KMS-11 (cell line): ENCODE measurements around the gene ZFY.

Source experiments
- H2AFZ ChIP-seq: fragments of 200-600 bp; sonication (generic); 2 replicates; pipeline ENCODE4 v1.6.1; 2016; ENCODE audit warnings: antibody characterized with exemption, mixed run types, low read depth
- H3K27ac ChIP-seq: fragments of 200-600 bp; sonication (generic); 2 replicates; pipeline ENCODE4 v1.6.1; 2016; ENCODE audit warnings: mild to moderate bottlenecking, mixed run types
- H3K27me3 ChIP-seq: fragments of 200-600 bp; sonication (generic); 2 replicates; pipeline ENCODE4 v1.6.1; 2017; ENCODE audit warnings: mild to moderate bottlenecking, low read depth, mixed run types, moderate library complexity; ENCODE audit not compliant: insufficient read depth
- H3K36me3 ChIP-seq: fragments of 200-600 bp; sonication (generic); 2 replicates; pipeline ENCODE4 v1.6.1; 2017; ENCODE audit warnings: mild to moderate bottlenecking, mixed run types; ENCODE audit not compliant: insufficient read depth
- H3K4me1 ChIP-seq: fragments of 200-600 bp; sonication (generic); 2 replicates; pipeline ENCODE4 v1.6.1; 2016; ENCODE audit warnings: mild to moderate bottlenecking, low read depth, mixed run types; ENCODE audit not compliant: poor library complexity, severe bottlenecking
- H3K4me2 ChIP-seq: fragments of 200-600 bp; sonication (generic); 2 replicates; pipeline ENCODE4 v1.7.0; 2016; ENCODE audit warnings: mild to moderate bottlenecking, mixed run types
- H3K4me3 ChIP-seq: fragments of 200-600 bp; sonication (generic); IDR thresholded peaks from 2 replicates; pipeline ENCODE4 v1.6.1; 2017; ENCODE audit warnings: low read depth, low read length, mixed read lengths; ENCODE audit not compliant: insufficient read depth
- H3K79me2 ChIP-seq: fragments of 200-600 bp; sonication (generic); 2 replicates; pipeline ENCODE4 v1.6.1; 2016; ENCODE audit warnings: low read depth, mixed run types; ENCODE audit not compliant: insufficient read depth
- H3K9ac ChIP-seq: fragments of 200-600 bp; sonication (generic); 2 replicates; pipeline ENCODE4 v1.6.1; 2016; ENCODE audit warnings: mild to moderate bottlenecking, mixed run types
- H4K20me1 ChIP-seq: fragments of 200-600 bp; sonication (generic); 2 replicates; pipeline ENCODE4 v1.6.1; 2016; ENCODE audit warnings: mild to moderate bottlenecking, mixed run types; ENCODE audit not compliant: insufficient read depth
- CTCF ChIP-seq: fragments of 200-600 bp; sonication (generic); conservative IDR thresholded peaks from 2 replicates; pipeline ENCODE4 v1.6.1; 2017; ENCODE audit warnings: low read depth, mild to moderate bottlenecking, antibody characterized with exemption, low read length, moderate library complexity, mixed read lengths

The ZFY gene

GRCh38 chrY:3025357-3025756, 90.2 kb downstream of the ZFY start:
- no peak overlapping the region for H3K9ac ChIP-seq
- H3K27me3 ChIP-seq: no peaks in the 10 kb centered on the region
- H3K36me3 ChIP-seq: no peaks in the 10 kb centered on the region
- no peak overlapping the region for H2AFZ ChIP-seq
- H3K4me2 ChIP-seq: no peak overlapping the region
- H3K27ac ChIP-seq: no peak overlapping the region
- H3K79me2 ChIP-seq: no peaks in the 10 kb centered on the region
- H4K20me1 ChIP-seq: no peaks in the 10 kb centered on the region
- no peak overlapping the region for H3K4me3 ChIP-seq
- H3K4me1 ChIP-seq: no peaks in the 10 kb centered on the region
- TF ChIP-seq CTCF: no peak
